RWPE1 (cell line): ENCODE results near the gene EXOC3L1.

Source experiments
- CTCF ChIA-PET: fragments of 350-600 bp; sonication (Branson Sonifier 250); formaldehyde crosslinking; extraction: SDS; loops from one replicate; lab custom pipeline; 2021; lab: Yijun Ruan, JAX
- POLR2A ChIA-PET: fragments of 400-600 bp; formaldehyde crosslinking; extraction: SDS; loops from one replicate; lab custom pipeline; 2020; ENCODE audit warnings: antibody characterized with exemption; ENCODE audit not compliant: low non-redundant PET; lab: Yijun Ruan, JAX
- DNase-seq: peaks from one replicate; pipeline ENCODE4 v3.0.0; 2012; ENCODE audit warnings: low spot score
- H3K27ac ChIP-seq: fragments of 450-650 bp; 2 replicates; pipeline ENCODE4 v1.5.1; 2017
- CTCF ChIP-seq: fragments of 450-650 bp; conservative IDR thresholded peaks from 2 replicates; pipeline ENCODE4 v1.5.1; 2017; ENCODE audit warnings: low read depth, mild to moderate bottlenecking

EXOC3L1 gene

GRCh38 chr16:67151431-67152097 is 38.4 kb downstream of the EXOC3L1 start:
- no peak for DNase-seq
- H3K27ac ChIP-seq, result peak overlapping the region; percentile 87
- POLR2A ChIA-PET, result interaction anchor here (1.0 to 1.3 kb wide), 2 partner anchors 19 to 124 kb away, joined by 3 to 4 read pairs; partner anchors contain the start of gene NOL3
- CTCF ChIA-PET, result no interaction called here
- TF ChIP-seq CTCF, result no peak

GRCh38 chr16:67150833-67151396 is 39.0 kb downstream of the EXOC3L1 start, which contains the start of gene B3GNT9:
TSS of gene B3GNT9 (minus strand) at chr16:67150998. CDS start at chr16:67150485, 513 bp downstream.
- DNase-seq, result peak; percentile 65
- peak within 1 kb of the TSS; percentile 87 for H3K27ac ChIP-seq
- ChIA-PET POLR2A (interaction anchor here (0.6 to 1.3 kb wide), 3 partner anchors 9 to 123 kb away, joined by 3 to 4 read pairs (median 3); partner anchors contain the start of gene NOL3), CTCF (interaction anchor here (0.7 kb wide), 1 partner anchor 198 kb away, joined by 4 read pairs; no protein-coding TSS in a partner anchor)
- no peak for TF ChIP-seq CTCF

GRCh38 chr16:67150047-67150832 is 39.7 kb downstream of the EXOC3L1 start:
- peak overlapping the region; percentile 87 for H3K27ac ChIP-seq
- TF ChIP-seq CTCF, result peak; percentile 18; the same call in 1 of the 2 replicates
- CTCF ChIA-PET, result interaction anchor here (0.7 kb wide), 1 partner anchor 198 kb away, joined by 4 read pairs; no protein-coding TSS in a partner anchor
- no peak for DNase-seq
- POLR2A ChIA-PET, result interaction anchor here (0.6 to 1.3 kb wide), 3 partner anchors 10 to 122 kb away, joined by 3 to 4 read pairs (median 3); partner anchors contain the start of gene NOL3

- peak overlapping the region; percentile 87 for H3K27ac ChIP-seq
- ChIA-PET CTCF (interaction anchor here (0.6 to 1.1 kb wide), 3 partner anchors 14 to 172 kb away, joined by 3 read pairs; no protein-coding TSS in a partner anchor), POLR2A (no interaction called here)
- TF ChIP-seq CTCF, result no peak
- no peak for DNase-seq
Observed at GRCh38 chr16:67149276-67150046, 40.5 kb downstream of the EXOC3L1 start.

- peak overlapping the region; percentile 87 for H3K27ac ChIP-seq
- TF ChIP-seq CTCF, result no peak
- ChIA-PET CTCF (interaction anchor here (0.6 to 1.1 kb wide), 3 partner anchors 15 to 172 kb away, joined by 3 read pairs; no protein-coding TSS in a partner anchor), POLR2A (no interaction called here)
- no peak for DNase-seq
Observed at GRCh38 chr16:67148656-67149275, 41.2 kb downstream of the EXOC3L1 start.
